ENCODE data around the gene CLMN.

DNA sequence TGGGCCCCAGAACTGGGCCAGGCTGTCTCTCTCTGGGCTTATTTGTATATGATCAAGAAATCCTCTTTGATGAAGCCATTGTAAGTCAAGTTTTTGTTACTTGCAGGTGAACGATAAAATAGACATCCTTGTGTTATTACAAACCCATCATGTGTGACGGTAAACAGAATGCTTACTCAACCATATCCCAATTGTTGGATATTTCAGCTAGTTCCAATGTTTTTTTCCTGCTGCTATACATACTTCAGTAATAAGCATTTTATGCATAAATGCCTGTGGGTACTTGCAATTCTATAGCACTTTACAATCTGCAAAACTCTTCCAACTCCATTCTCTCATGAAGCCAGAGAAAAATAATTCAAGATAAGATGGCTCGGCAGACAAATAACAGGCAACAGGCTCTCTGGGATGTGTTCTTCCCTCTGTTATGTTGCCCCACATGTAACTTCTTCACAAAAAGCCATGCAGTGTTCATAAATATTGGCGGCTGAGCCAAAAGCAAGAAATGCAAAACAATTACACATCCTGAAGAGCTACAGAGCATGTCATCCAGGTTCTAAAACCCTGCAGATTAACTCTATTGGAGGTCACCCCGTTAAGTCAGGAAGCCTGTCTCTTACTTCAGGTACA lies 69.5 kb downstream of the CLMN start:
- TF ChIP-seq, protein P1, sequence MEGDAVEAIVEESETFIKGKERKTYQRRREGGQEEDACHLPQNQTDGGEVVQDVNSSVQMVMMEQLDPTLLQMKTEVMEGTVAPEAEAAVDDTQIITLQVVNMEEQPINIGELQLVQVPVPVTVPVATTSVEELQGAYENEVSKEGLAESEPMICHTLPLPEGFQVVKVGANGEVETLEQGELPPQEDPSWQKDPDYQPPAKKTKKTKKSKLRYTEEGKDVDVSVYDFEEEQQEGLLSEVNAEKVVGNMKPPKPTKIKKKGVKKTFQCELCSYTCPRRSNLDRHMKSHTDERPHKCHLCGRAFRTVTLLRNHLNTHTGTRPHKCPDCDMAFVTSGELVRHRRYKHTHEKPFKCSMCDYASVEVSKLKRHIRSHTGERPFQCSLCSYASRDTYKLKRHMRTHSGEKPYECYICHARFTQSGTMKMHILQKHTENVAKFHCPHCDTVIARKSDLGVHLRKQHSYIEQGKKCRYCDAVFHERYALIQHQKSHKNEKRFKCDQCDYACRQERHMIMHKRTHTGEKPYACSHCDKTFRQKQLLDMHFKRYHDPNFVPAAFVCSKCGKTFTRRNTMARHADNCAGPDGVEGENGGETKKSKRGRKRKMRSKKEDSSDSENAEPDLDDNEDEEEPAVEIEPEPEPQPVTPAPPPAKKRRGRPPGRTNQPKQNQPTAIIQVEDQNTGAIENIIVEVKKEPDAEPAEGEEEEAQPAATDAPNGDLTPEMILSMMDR (IDR thresholded peaks at IDR 0.05), result no peak
- no peak for TF ChIP-seq EP300 (IDR thresholded peaks at IDR 0.05)

Measured in gastroesophageal sphincter (tissue), 3 donors.